Ishikawa (cell line): ENCODE results near the gene OPN1MW3.

Experiments
- EP300 ChIP-seq: IDR thresholded peaks from 2 replicates; pipeline ENCODE4 v1.6.1; 2012; ENCODE audit warnings: borderline replicate concordance
- TAF1 ChIP-seq: IDR thresholded peaks from 2 replicates; pipeline ENCODE4 v1.6.1; 2012; ENCODE audit warnings: low read depth, mild to moderate bottlenecking
- USF1 ChIP-seq: IDR thresholded peaks from 2 replicates; pipeline ENCODE4 v1.6.1; 2012
- YY1 ChIP-seq: IDR thresholded peaks from 2 replicates; pipeline ENCODE4 v1.6.1; 2012; ENCODE audit warnings: low read depth

- TF ChIP-seq EP300 (no peak), USF1 (no peak), TAF1 (no peak), YY1 (no peak)
Measured at GRCh38 chrX:154315416-154315815, 58.0 kb downstream of the OPN1MW3 start.
